GM18861 (cell line): Measurements from ENCODE around the gene BOK.
"Not testable (repeated sequence)": the region's sequence is repeated elsewhere in the genome, so short reads cannot be mapped to it uniquely, and the experiment has no call there.

ENCODE experiments used
- ATAC-seq: cut with Tn5 transposase; IDR thresholded peaks from one replicate; pipeline ENCODE4 v1.9.1; 2021; ENCODE audit not compliant: unreplicated experiment

Gene BOK

GRCh38 chr2:241558532-241559322, at the start of gene BOK:
TSS of gene BOK (plus strand) at chr2:241558745. CDS start at chr2:241559484, 739 bp downstream.
- ATAC-seq = no peak

- ATAC-seq = no peak
These were observed 49.3 kb upstream of the BOK start for GRCh38 chr2:241509155-241509784.

- ATAC-seq = no peak
These were observed 47.3 kb upstream of the BOK start for GRCh38 chr2:241511091-241511741.

- no peak for ATAC-seq
These were observed 44.0 kb upstream of the BOK start for GRCh38 chr2:241514553-241514952.

- no peak for ATAC-seq
These were observed 43.4 kb upstream of the BOK start for GRCh38 chr2:241514986-241515737.

- ATAC-seq = no peak
These were observed 42.0 kb upstream of the BOK start for GRCh38 chr2:241516520-241516965.

- ATAC-seq = no peak
These were observed 41.2 kb upstream of the BOK start for GRCh38 chr2:241517297-241517696.

GRCh38 chr2:241519669-241520068, 38.9 kb upstream of the BOK start:
- ATAC-seq = no peak

GRCh38 chr2:241522477-241522876, 36.1 kb upstream of the BOK start:
- ATAC-seq = no peak

- not testable (repeated sequence) for ATAC-seq
These were observed 32.4 kb upstream of the BOK start for GRCh38 chr2:241525818-241526780.

- ATAC-seq = no peak
These were observed 28.0 kb upstream of the BOK start for GRCh38 chr2:241530571-241530970.

- ATAC-seq = no peak
These were observed 27.3 kb upstream of the BOK start for GRCh38 chr2:241531161-241531722.

- no peak for ATAC-seq
These were observed 26.4 kb upstream of the BOK start for GRCh38 chr2:241532168-241532567.

- no peak for ATAC-seq
These were observed 25.6 kb upstream of the BOK start for GRCh38 chr2:241532733-241533601.

GRCh38 chr2:241534293-241534692, 24.3 kb upstream of the BOK start:
- no peak for ATAC-seq

- no peak for ATAC-seq
These were observed 23.7 kb upstream of the BOK start for GRCh38 chr2:241534701-241535375.

- no peak for ATAC-seq
These were observed 22.5 kb upstream of the BOK start for GRCh38 chr2:241535871-241536655.
